K562 (cell line): ENCODE measurements around the gene DUSP16. TPM values are rescaled to one million over a fixed set of nuclear protein-coding genes. Genes with fewer than 3 reads are reported as not detected.
A peak's percentile ranks its signal among the peaks of the same experiment; 100 is the strongest.

ENCODE experiments used
- BDP1 ChIP-seq: IDR thresholded peaks from 3 replicates; pipeline ENCODE4 v1.6.1; 2011; ENCODE audit not compliant: insufficient read length, insufficient read depth
- CXXC5 ChIP-seq: fragments of 250-450 bp; sonication (Bioruptor Pico); IDR thresholded peaks from 2 replicates; pipeline ENCODE4 v1.8.0; 2022; ENCODE audit warnings: inconsistent platforms, mild to moderate bottlenecking, moderate library complexity
- FOSL1 ChIP-seq: fragments of 200-800 bp; sonication (Bioruptor generic); conservative IDR thresholded peaks from 2 replicates; pipeline ENCODE4 v1.6.1; 2016; ENCODE audit warnings: missing genetic modification characterization, missing compliant biosample characterization
- HMGXB4 ChIP-seq: sonication (generic); formaldehyde crosslinking; IDR thresholded peaks from 2 replicates; pipeline ENCODE4 v1.8.1; 2023; ENCODE audit warnings: mild to moderate bottlenecking, missing genetic modification reagents
- IRF1 ChIP-seq: sonication (generic); formaldehyde crosslinking; IDR thresholded peaks from 2 replicates; pipeline ENCODE4 v1.8.0; 2022; ENCODE audit warnings: missing genetic modification reagents, mild to moderate bottlenecking, borderline replicate concordance
- NELFE ChIP-seq: IDR thresholded peaks from 2 replicates; pipeline ENCODE4 v1.6.1; 2011; ENCODE audit warnings: mild to moderate bottlenecking; ENCODE audit not compliant: insufficient read depth, insufficient read length
- NR4A1 ChIP-seq, 2 experiments: fragments of 250-450 bp in 1 of 2; fragments of 450-650 bp in 1 of 2; sonication (Bioruptor Pico) in 1 of 2; IDR thresholded peaks; 2 replicates each; pipeline versions ENCODE4 v1.4.0 to v1.6.1; 2016 to 2020; ENCODE audit warnings: mild to moderate bottlenecking in 2 of 2, missing compliant biosample characterization in 1 of 2, missing genetic modification characterization in 1 of 2, moderate library complexity in 1 of 2
- NUFIP1 ChIP-seq: fragments of 450-650 bp; IDR thresholded peaks from 2 replicates; pipeline ENCODE4 v1.6.1; 2018; ENCODE audit not compliant: partially characterized antibody
- PKNOX1 ChIP-seq: fragments of 450-650 bp; IDR thresholded peaks from 2 replicates; pipeline ENCODE4 v1.6.1; 2016
- SOX6 ChIP-seq: fragments of 450-650 bp; IDR thresholded peaks from 2 replicates; pipeline ENCODE4 v1.6.1; 2014; ENCODE audit warnings: mild to moderate bottlenecking
- TAF9B ChIP-seq: fragments of 450-650 bp; IDR thresholded peaks from 2 replicates; pipeline ENCODE4 v1.6.1; 2018; ENCODE audit warnings: mild to moderate bottlenecking; ENCODE audit not compliant: partially characterized antibody
- USF2 ChIP-seq: sonication (generic); formaldehyde crosslinking; IDR thresholded peaks from 2 replicates; pipeline ENCODE4 v1.5.0; 2020; ENCODE audit warnings: missing genetic modification reagents
- ZNF347 ChIP-seq: fragments of 450-650 bp; formaldehyde crosslinking; IDR thresholded peaks from 2 replicates; pipeline ENCODE4 v1.4.0; 2020; ENCODE audit warnings: low read depth, mild to moderate bottlenecking, moderate library complexity
- ZNF561 ChIP-seq: fragments of 450-650 bp; formaldehyde crosslinking; conservative IDR thresholded peaks from 2 replicates; pipeline ENCODE4 v1.4.0; 2020; ENCODE audit warnings: mild to moderate bottlenecking, moderate library complexity
- polyA plus RNA-seq, 8 experiments: library from polyadenylated mRNA; depleted of rRNA in 4 of 8; stranded (reverse) in 5 of 8; unstranded in 3 of 8; fragments of >200 nt; fragmentation: Nextera tagmentation in 2 of 8; fragmentation: Illumina TruSeq in 1 of 8; extraction: Ambion mirVana in 2 of 8; extraction: Trizol in 1 of 8; gene quantifications; 2 replicates each; pipeline versions ENCODE4 v1.2.1 to v1.2.3, GENCODE V29; 2011 to 2014; ENCODE audit warnings: inconsistent platforms in 1 of 8, missing spikeins in 1 of 8
- total RNA-seq, 7 experiments: library from RNA; depleted of rRNA in 6 of 7; stranded (reverse); fragments of >200 nt in 6 of 7; fragmentation: Illumina TruSeq in 2 of 7; extraction: Trizol in 2 of 7; gene quantifications; 2 replicates each; pipeline versions ENCODE4 v1.2.1 to v1.2.3, GENCODE V29; 2011 to 2021; ENCODE audit warnings: low replicate concordance in 1 of 7

The DUSP16 gene
- total and polyA plus RNA-seq, 9 of the 15 experiments (the other 6 are each of a cell fraction or from before 2014, with no cell fraction given), result 0.70 to 12.3 (median 5.7) TPM

GRCh38 chr12:12505544-12506495, 56.8 kb downstream of the DUSP16 start (continued):
- peak; percentile 72 for TF ChIP-seq SOX6
- TF ChIP-seq HMGXB4, result no peak
- TF ChIP-seq NUFIP1, result no peak
- TF ChIP-seq IRF1 (CRISPR knock-in tag), result no peak
- no peak for TF ChIP-seq TAF9B
- TF ChIP-seq CXXC5 (CRISPR knock-in tag), result 0 out of 2 replicates have a peak, but pooled peaks have one; percentile 17
- no peak for TF ChIP-seq BDP1
- no peak for TF ChIP-seq NELFE
- TF ChIP-seq ZNF347 (CRISPR knock-in tag), result no peak
- TF ChIP-seq USF2, result no peak
- TF ChIP-seq NR4A1 (CRISPR knock-in tag; IDR thresholded peaks at IDR 0.05), result no peak
- TF ChIP-seq NR4A1 (tag; IDR thresholded peaks at IDR 0.05), result no peak
- 0 out of 2 replicates have a peak, but pooled peaks have one; percentile 18 for TF ChIP-seq FOSL1 (tag)
- TF ChIP-seq PKNOX1, result peak; percentile 54; the same call in 1 of the 2 replicates
- TF ChIP-seq ZNF561, result no peak
